Measurements from ENCODE around the gene ARMC5. TPM values are rescaled to one million over a fixed set of nuclear protein-coding genes. Genes with fewer than 3 reads are reported as not detected.
"Not testable (repeated sequence)": the region's sequence is repeated elsewhere in the genome, so short reads cannot be mapped to it uniquely, and the experiment has no call there.

Gene ARMC5
- total RNA-seq, 1 experiment from 2014 or later: 8.8 TPM

DNA sequence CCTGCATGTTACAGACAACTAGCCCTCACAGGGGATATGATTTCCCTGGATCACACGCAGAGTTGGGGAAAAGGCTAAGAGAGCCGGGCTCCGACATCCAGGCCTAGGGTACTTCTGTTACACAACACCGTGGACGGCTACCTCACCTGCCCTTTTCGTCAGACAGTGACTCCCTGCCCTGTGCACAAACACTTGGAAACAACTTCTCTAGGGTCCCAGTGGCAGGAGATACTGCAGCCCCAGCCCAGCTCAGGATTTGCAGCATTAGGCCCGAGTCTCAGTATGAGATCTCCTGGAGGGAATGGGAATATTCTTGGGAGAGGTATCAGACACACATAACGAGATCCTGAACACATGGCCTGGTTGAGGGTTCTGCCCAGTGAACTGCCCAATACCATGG, 40.6 kb downstream of the ARMC5 start:
- no peaks in the 10 kb centered on the region for H3K27me3 ChIP-seq (replicated peaks; ENCODE audit: insufficient read depth, low read depth, low read length, poor library complexity)
- no peak overlapping the region for H3K4me3 ChIP-seq (ENCODE audit: low read depth, low read length, poor library complexity, severe bottlenecking)
- ChIA-PET POLR2A (ENCODE audit: low non-redundant PET) (no interaction called here), CTCF (no interaction called here)
- H3K36me3 ChIP-seq (ENCODE audit: insufficient read depth, low read length, poor library complexity, severe bottlenecking): peaks cover 11% of the 10 kb centered on the region
- TF ChIP-seq, protein P1, sequence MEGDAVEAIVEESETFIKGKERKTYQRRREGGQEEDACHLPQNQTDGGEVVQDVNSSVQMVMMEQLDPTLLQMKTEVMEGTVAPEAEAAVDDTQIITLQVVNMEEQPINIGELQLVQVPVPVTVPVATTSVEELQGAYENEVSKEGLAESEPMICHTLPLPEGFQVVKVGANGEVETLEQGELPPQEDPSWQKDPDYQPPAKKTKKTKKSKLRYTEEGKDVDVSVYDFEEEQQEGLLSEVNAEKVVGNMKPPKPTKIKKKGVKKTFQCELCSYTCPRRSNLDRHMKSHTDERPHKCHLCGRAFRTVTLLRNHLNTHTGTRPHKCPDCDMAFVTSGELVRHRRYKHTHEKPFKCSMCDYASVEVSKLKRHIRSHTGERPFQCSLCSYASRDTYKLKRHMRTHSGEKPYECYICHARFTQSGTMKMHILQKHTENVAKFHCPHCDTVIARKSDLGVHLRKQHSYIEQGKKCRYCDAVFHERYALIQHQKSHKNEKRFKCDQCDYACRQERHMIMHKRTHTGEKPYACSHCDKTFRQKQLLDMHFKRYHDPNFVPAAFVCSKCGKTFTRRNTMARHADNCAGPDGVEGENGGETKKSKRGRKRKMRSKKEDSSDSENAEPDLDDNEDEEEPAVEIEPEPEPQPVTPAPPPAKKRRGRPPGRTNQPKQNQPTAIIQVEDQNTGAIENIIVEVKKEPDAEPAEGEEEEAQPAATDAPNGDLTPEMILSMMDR (conservative IDR thresholded peaks at IDR 0.05; ENCODE audit: low read depth, low read length): no peak
- TF ChIP-seq EZH2 (IDR thresholded peaks at IDR 0.05; ENCODE audit: borderline replicate concordance, low read depth, low read length, poor library complexity, severe bottlenecking): no peak
- intact Hi-C loops (cut with micrococcal nuclease; ENCODE audit: unreplicated experiment): no loop called here
- DNase-seq (ENCODE audit: low spot score): no peak
- BruUV-seq (replicated peaks): no TSS peak
- H3K4me1 ChIP-seq (ENCODE audit: insufficient read depth, low read length, poor library complexity, severe bottlenecking): no peaks in the 10 kb centered on the region
- H3K27ac ChIP-seq (ENCODE audit: low read depth, low read length, poor library complexity, severe bottlenecking): no peak overlapping the region
- no peaks in the 10 kb centered on the region for H3K9me3 ChIP-seq (ENCODE audit: low read depth, low read length, poor library complexity, severe bottlenecking)

DNA sequence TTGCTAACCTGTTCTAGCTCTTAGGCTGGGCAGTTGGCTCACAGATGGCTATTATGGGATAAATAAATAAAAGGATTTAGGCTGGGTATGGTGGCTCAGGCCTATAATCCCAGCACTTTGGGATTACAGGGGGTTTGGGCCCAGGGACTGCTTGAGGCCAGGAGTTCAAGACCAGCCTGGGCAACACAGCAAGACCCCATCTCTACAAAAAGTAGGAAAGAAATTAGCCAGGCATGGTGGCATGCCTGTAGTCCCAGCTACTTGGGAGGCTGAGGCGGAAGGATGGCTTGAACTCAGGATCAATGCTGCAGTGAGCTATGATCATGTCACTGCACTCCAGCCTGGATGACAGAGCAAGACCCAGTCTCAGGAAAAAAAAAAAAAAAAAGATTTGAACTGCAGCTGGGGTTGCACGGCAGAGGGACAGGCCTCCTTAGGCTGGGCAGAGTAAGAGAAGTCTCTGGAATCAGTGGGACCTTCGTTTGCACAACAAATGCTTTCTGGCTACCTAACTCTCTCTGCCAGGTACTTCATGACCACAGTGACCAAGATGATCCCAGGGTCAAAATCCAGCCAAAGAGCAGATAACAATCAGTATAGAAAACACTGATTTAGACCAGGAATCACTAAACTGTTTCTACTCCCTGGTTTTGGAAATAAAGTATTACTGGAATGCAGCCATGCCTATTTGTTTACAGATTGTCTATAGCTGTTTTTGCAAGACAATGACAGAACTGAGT, 42.1 kb downstream of the ARMC5 start:
- CTCF ChIA-PET: no interaction called here
- intact Hi-C loops (cut with micrococcal nuclease; ENCODE audit: unreplicated experiment): no loop called here
- H3K36me3 ChIP-seq (ENCODE audit: insufficient read depth, low read length, poor library complexity, severe bottlenecking): peaks cover 19% of the 10 kb centered on the region

DNA sequence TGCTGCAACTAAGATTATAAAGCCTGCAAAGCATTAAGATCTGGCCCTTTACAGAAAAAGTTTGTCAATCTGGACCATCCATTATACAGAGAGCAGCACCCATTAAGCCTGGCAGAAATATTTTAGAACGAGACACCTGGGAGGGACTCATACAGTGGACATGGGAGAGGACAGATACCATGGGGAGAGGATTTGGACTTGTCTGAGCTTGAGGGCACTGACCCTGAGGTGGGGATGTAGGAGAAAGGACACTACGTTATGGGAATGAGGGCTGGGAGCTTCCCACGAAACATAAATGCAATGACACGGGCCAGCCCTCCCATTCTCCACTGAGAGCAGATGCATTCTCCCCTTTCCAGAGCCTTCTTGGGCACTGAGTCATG, 42.7 kb downstream of the ARMC5 start:
- peaks cover 3% of the 10 kb centered on the region for H3K4me1 ChIP-seq (ENCODE audit: insufficient read depth, low read length, poor library complexity, severe bottlenecking)
- no peak overlapping the region for H3K4me3 ChIP-seq (ENCODE audit: low read depth, low read length, poor library complexity, severe bottlenecking)
- no peak overlapping the region for H3K27ac ChIP-seq (ENCODE audit: low read depth, low read length, poor library complexity, severe bottlenecking)
- H3K27me3 ChIP-seq (replicated peaks; ENCODE audit: insufficient read depth, low read depth, low read length, poor library complexity): no peaks in the 10 kb centered on the region
- ChIA-PET POLR2A (ENCODE audit: low non-redundant PET) (no interaction called here), CTCF (no interaction called here)
- intact Hi-C loops (cut with micrococcal nuclease; ENCODE audit: unreplicated experiment): no loop called here
- no peak for DNase-seq (ENCODE audit: low spot score)
- no peak for TF ChIP-seq EZH2 (IDR thresholded peaks at IDR 0.05; ENCODE audit: borderline replicate concordance, low read depth, low read length, poor library complexity, severe bottlenecking)
- peaks cover 19% of the 10 kb centered on the region for H3K36me3 ChIP-seq (ENCODE audit: insufficient read depth, low read length, poor library complexity, severe bottlenecking)
- no peaks in the 10 kb centered on the region for H3K9me3 ChIP-seq (ENCODE audit: low read depth, low read length, poor library complexity, severe bottlenecking)
- BruUV-seq (replicated peaks): no TSS peak

More for the DNA sequence above, 42.1 kb downstream of the ARMC5 start:
- DNase-seq (ENCODE audit: low spot score): no peak
- no peak overlapping the region for H3K4me3 ChIP-seq (ENCODE audit: low read depth, low read length, poor library complexity, severe bottlenecking)
- H3K27me3 ChIP-seq (replicated peaks; ENCODE audit: insufficient read depth, low read depth, low read length, poor library complexity): no peaks in the 10 kb centered on the region
- H3K4me1 ChIP-seq (ENCODE audit: insufficient read depth, low read length, poor library complexity, severe bottlenecking): no peaks in the 10 kb centered on the region
- POLR2A ChIA-PET (ENCODE audit: low non-redundant PET): no interaction called here
- no peak for TF ChIP-seq EZH2 (IDR thresholded peaks at IDR 0.05; ENCODE audit: borderline replicate concordance, low read depth, low read length, poor library complexity, severe bottlenecking)
- TF ChIP-seq, protein P1 (conservative IDR thresholded peaks at IDR 0.05; ENCODE audit: low read depth, low read length): no peak
- no TSS peak for BruUV-seq (replicated peaks)
- no peak overlapping the region for H3K27ac ChIP-seq (ENCODE audit: low read depth, low read length, poor library complexity, severe bottlenecking)
- H3K9me3 ChIP-seq (ENCODE audit: low read depth, low read length, poor library complexity, severe bottlenecking): no peaks in the 10 kb centered on the region

DNA sequence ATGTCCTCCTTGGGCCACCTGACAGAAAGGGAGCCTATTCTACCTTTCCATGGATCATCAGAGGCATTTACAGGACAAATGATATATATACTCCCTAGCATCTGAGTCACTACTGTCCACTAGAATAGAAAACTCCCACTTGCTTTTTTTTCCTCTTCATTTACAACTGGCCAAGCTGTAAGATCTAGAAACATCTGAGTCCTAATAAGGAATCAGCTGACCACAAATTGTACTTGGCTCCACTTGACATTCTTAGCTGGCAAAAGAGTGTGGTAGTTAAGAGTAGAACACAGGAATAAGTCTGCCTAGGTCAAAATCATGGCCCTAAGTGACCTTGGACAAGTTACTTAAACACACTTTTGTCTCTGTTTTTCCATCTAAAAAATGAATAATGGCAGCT, 43.7 kb downstream of the ARMC5 start:
- TF ChIP-seq, protein P1 (conservative IDR thresholded peaks at IDR 0.05; ENCODE audit: low read depth, low read length): no peak
- no peak for TF ChIP-seq EZH2 (IDR thresholded peaks at IDR 0.05; ENCODE audit: borderline replicate concordance, low read depth, low read length, poor library complexity, severe bottlenecking)
- no peak for DNase-seq (ENCODE audit: low spot score)
- Histone ChIP-seq H3K27me3 (replicated peaks; ENCODE audit: insufficient read depth, low read depth, low read length, poor library complexity) (no peaks in the 10 kb centered on the region), H3K4me3 (ENCODE audit: low read depth, low read length, poor library complexity, severe bottlenecking) (no peak overlapping the region), H3K4me1 (ENCODE audit: insufficient read depth, low read length, poor library complexity, severe bottlenecking) (peaks cover 8% of the 10 kb centered on the region), H3K27ac (ENCODE audit: low read depth, low read length, poor library complexity, severe bottlenecking) (no peak overlapping the region), H3K36me3 (ENCODE audit: insufficient read depth, low read length, poor library complexity, severe bottlenecking) (peaks cover 19% of the 10 kb centered on the region), H3K9me3 (ENCODE audit: low read depth, low read length, poor library complexity, severe bottlenecking) (no peaks in the 10 kb centered on the region)
- ChIA-PET CTCF (no interaction called here), POLR2A (ENCODE audit: low non-redundant PET) (no interaction called here)
- intact Hi-C loops (cut with micrococcal nuclease; ENCODE audit: unreplicated experiment): no loop called here
- BruUV-seq (replicated peaks): no TSS peak

DNA sequence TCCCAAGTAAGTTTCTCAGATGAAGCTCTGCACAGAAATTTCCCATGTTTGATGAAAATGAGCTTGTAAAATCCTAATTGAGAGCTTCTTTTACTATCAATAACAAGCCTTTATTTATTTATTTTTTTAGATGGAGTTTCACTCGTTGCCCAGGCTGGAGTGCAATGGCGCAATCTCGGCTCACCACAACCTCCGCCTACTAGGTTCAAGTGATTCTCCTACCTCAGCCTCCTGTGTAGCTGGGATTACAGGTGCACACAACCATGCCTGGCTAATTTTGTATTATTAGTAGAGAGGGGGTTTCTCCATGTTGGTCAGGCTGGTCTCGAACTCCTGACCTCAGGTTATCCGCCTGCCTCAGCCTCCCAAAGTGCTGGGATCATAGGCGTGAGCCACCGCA, 44.3 kb downstream of the ARMC5 start:
- CTCF ChIA-PET; H3K4me1 ChIP-seq (ENCODE audit: insufficient read depth, low read length, poor library complexity, severe bottlenecking); H3K27me3 ChIP-seq (replicated peaks; ENCODE audit: insufficient read depth, low read depth, low read length, poor library complexity); H3K9me3 ChIP-seq (ENCODE audit: low read depth, low read length, poor library complexity, severe bottlenecking); intact Hi-C loops (cut with micrococcal nuclease; ENCODE audit: unreplicated experiment); H3K4me3 ChIP-seq (ENCODE audit: low read depth, low read length, poor library complexity, severe bottlenecking); H3K27ac ChIP-seq (ENCODE audit: low read depth, low read length, poor library complexity, severe bottlenecking); DNase-seq (ENCODE audit: low spot score); BruUV-seq (replicated peaks): not testable (repeated sequence)
- POLR2A ChIA-PET (ENCODE audit: low non-redundant PET): interaction anchor here (0.7 kb wide), 1 partner anchor 44 kb away, joined by 3 read pairs; no protein-coding TSS in a partner anchor
- H3K36me3 ChIP-seq (ENCODE audit: insufficient read depth, low read length, poor library complexity, severe bottlenecking): peaks cover 19% of the 10 kb centered on the region

Measured in A673 (cell line).